H1 (cell line): ENCODE measurements around the gene PLCH2. TPM values are rescaled to one million over a fixed set of nuclear protein-coding genes. Genes with fewer than 3 reads are reported as not detected.

Experiments
- CTCF ChIA-PET: fragments of 300-600 bp; sonication (Branson Sonifier 250); formaldehyde crosslinking; loops from one replicate; lab custom pipeline; 2021; ENCODE audit not compliant: partially characterized antibody; lab: Charles Lee
- POLR2A ChIA-PET: fragments of 300-600 bp; sonication (Branson Sonifier 250); formaldehyde crosslinking; loops from one replicate; lab custom pipeline; 2021; ENCODE audit warnings: inconsistent platforms; ENCODE audit not compliant: partially characterized antibody; lab: Charles Lee
- DNase-seq, 2 experiments: peaks; one replicate each; pipeline versions ENCODE4 v3.0.0 to v3.0.0-alpha.2; 2010 to 2022; ENCODE audit warnings: low spot score in 2 of 2, low read depth in 1 of 2, mixed read lengths in 1 of 2
- FAIRE-seq: peaks from 2 replicates; lab custom pipeline; 2011; peaks lifted over from hg19 to GRCh38; lab: Jason Lieb, UNC
- H2AFZ ChIP-seq: 2 replicates; pipeline ENCODE4 v1.8.1; 2012; ENCODE audit warnings: low read length, inconsistent platforms
- H2AK5ac ChIP-seq: 2 replicates; pipeline ENCODE4 v1.6.1; 2013; ENCODE audit warnings: low read depth, low read length
- H2BK120ac ChIP-seq: replicated peaks from 2 replicates; pipeline ENCODE3; 2013; ENCODE audit warnings: low read depth, low read length, inconsistent platforms
- H2BK12ac ChIP-seq: 2 replicates; pipeline ENCODE4 v1.6.1; 2013; ENCODE audit warnings: low read depth, low read length
- H2BK15ac ChIP-seq: 2 replicates; pipeline ENCODE4 v1.6.1; 2013; ENCODE audit warnings: low read length
- H2BK20ac ChIP-seq: 2 replicates; pipeline ENCODE4 v1.6.1; 2013; ENCODE audit warnings: low read length
- H2BK5ac ChIP-seq: 2 replicates; pipeline ENCODE4 v1.6.1; 2013; ENCODE audit warnings: low read depth, low read length
- H3K14ac ChIP-seq: 2 replicates; pipeline ENCODE4 v1.6.1; 2013; ENCODE audit warnings: inconsistent platforms; ENCODE audit not compliant: insufficient read length
- H3K18ac ChIP-seq: 2 replicates; pipeline ENCODE4 v1.6.1; 2013; ENCODE audit warnings: low read length; ENCODE audit errors: extremely low read depth
- H3K23ac ChIP-seq: 2 replicates; pipeline ENCODE4 v1.6.1; 2013; ENCODE audit warnings: inconsistent platforms; ENCODE audit not compliant: insufficient read length
- H3K23me2 ChIP-seq: 2 replicates; pipeline ENCODE4 v1.6.1; 2013; ENCODE audit warnings: low read depth, low read length
- H3K27ac ChIP-seq: 2 replicates; pipeline ENCODE4 v1.6.1; 2011; ENCODE audit warnings: low read depth, low read length, inconsistent platforms
- H3K27me3 ChIP-seq, 4 experiments: replicated peaks in 1 of 4; 1 replicate in 1 of 4; 2 replicates in 3 of 4; pipeline versions ENCODE4 v1.6.1 to v1.8.1; 2011 to 2013; ENCODE audit warnings: low read length in 3 of 4, mild to moderate bottlenecking in 3 of 4, inconsistent platforms in 2 of 4, mixed read lengths in 2 of 4, moderate library complexity in 1 of 4; ENCODE audit not compliant: control insufficient read depth in 3 of 4, insufficient read depth in 3 of 4; ENCODE audit errors: extremely low read depth in 1 of 4
- H3K36me3 ChIP-seq, 4 experiments: 2 replicates each; pipeline versions ENCODE4 v1.6.1 to v1.8.1; 2011 to 2013; ENCODE audit warnings: mild to moderate bottlenecking in 4 of 4, low read length in 3 of 4, moderate library complexity in 2 of 4, control low read depth in 1 of 4, inconsistent platforms in 1 of 4; ENCODE audit not compliant: insufficient read depth in 4 of 4, control insufficient read depth in 2 of 4
- H3K4ac ChIP-seq: replicated peaks from 2 replicates; pipeline ENCODE3; 2013; ENCODE audit warnings: low read length, low read depth, mixed read lengths, inconsistent platforms; ENCODE audit not compliant: insufficient read length
- H3K4me1 ChIP-seq, 4 experiments: replicated peaks in 1 of 4; 1 replicate in 1 of 4; 2 replicates in 3 of 4; pipeline versions ENCODE4 v1.6.1 to v1.8.1; 2011 to 2013; ENCODE audit warnings: low read length in 3 of 4, inconsistent platforms in 2 of 4, mixed read lengths in 1 of 4; ENCODE audit not compliant: insufficient read depth in 4 of 4, control insufficient read depth in 3 of 4
- H3K4me2 ChIP-seq, 2 experiments: 2 replicates each; pipeline versions ENCODE4 v1.6.1 to v1.8.1; 2011 to 2013; ENCODE audit warnings: low read depth in 2 of 2, low read length in 2 of 2, control low read depth in 1 of 2, inconsistent platforms in 1 of 2, mild to moderate bottlenecking in 1 of 2; ENCODE audit not compliant: insufficient read depth in 1 of 2
- H3K4me3 ChIP-seq, 4 experiments: fragments of 200-600, 300-600 bp in 1 of 4; sonication (generic), shearing (Covaris generic), sonication (Bioruptor Twin) in 1 of 4; 2 replicates each; pipeline versions ENCODE4 v1.5.1 to v1.8.1; 2011 to 2016; ENCODE audit warnings: low read length in 4 of 4, low read depth in 3 of 4, control low read depth in 2 of 4, inconsistent platforms in 2 of 4, mild to moderate bottlenecking in 2 of 4, mixed read lengths in 1 of 4, moderate library complexity in 1 of 4; ENCODE audit not compliant: insufficient read depth in 2 of 4; ENCODE audit errors: extremely low read depth in 1 of 4
- H3K56ac ChIP-seq: replicated peaks from 2 replicates; pipeline ENCODE3; 2013; ENCODE audit warnings: low read depth, mild to moderate bottlenecking, mixed read lengths, low read length, inconsistent platforms; ENCODE audit not compliant: insufficient read length
- H3K79me1 ChIP-seq: 2 replicates; pipeline ENCODE4 v1.6.1; 2013; ENCODE audit warnings: low read depth, low read length, control low read depth
- H3K79me2 ChIP-seq, 2 experiments: 2 replicates each; pipeline versions ENCODE4 v1.6.1 to v1.8.1; 2012 to 2013; ENCODE audit warnings: low read length in 2 of 2, mild to moderate bottlenecking in 2 of 2, inconsistent platforms in 1 of 2; ENCODE audit not compliant: insufficient read depth in 2 of 2, control insufficient read depth in 1 of 2
- H3K9ac ChIP-seq, 4 experiments: replicated peaks in 1 of 4; 1 replicate in 1 of 4; 2 replicates in 3 of 4; pipeline versions ENCODE4 v1.6.1 to v1.8.1; 2011 to 2013; ENCODE audit warnings: low read depth in 3 of 4, low read length in 3 of 4, control low read depth in 2 of 4, mild to moderate bottlenecking in 2 of 4, moderate library complexity in 2 of 4, inconsistent platforms in 1 of 4; ENCODE audit errors: extremely low read depth in 1 of 4
- H3K9me3 ChIP-seq, 2 experiments: 2 replicates each; pipeline versions ENCODE4 v1.6.1 to v1.8.1; 2012 to 2013; ENCODE audit warnings: mild to moderate bottlenecking in 2 of 2, moderate library complexity in 2 of 2, control low read depth in 1 of 2, inconsistent platforms in 1 of 2, low read depth in 1 of 2, low read length in 1 of 2, mixed read lengths in 1 of 2; ENCODE audit not compliant: insufficient read depth in 2 of 2
- H4K20me1 ChIP-seq, 2 experiments: replicated peaks in 1 of 2; 2 replicates each; pipeline versions ENCODE3 to v1.8.1; 2011 to 2013; ENCODE audit warnings: inconsistent platforms in 2 of 2, low read length in 2 of 2, mild to moderate bottlenecking in 1 of 2; ENCODE audit not compliant: insufficient read depth in 2 of 2, control insufficient read depth in 1 of 2
- H4K5ac ChIP-seq: 2 replicates; pipeline ENCODE4 v1.6.1; 2013; ENCODE audit warnings: low read length, low read depth, mixed read lengths, inconsistent platforms; ENCODE audit not compliant: insufficient read length
- H4K8ac ChIP-seq: 2 replicates; pipeline ENCODE4 v1.8.0; 2013; ENCODE audit warnings: mild to moderate bottlenecking, moderate library complexity, low read length, inconsistent platforms; ENCODE audit not compliant: insufficient read depth; ENCODE audit errors: extremely low read depth
- H4K91ac ChIP-seq: replicated peaks from 2 replicates; pipeline ENCODE3; 2013; ENCODE audit warnings: low read length, mixed read lengths, inconsistent platforms; ENCODE audit not compliant: insufficient read length
- GABPA ChIP-seq: IDR thresholded peaks from 2 replicates; pipeline ENCODE4 v1.6.1; 2011; ENCODE audit warnings: mild to moderate bottlenecking, low read length, moderate library complexity, borderline replicate concordance; ENCODE audit not compliant: insufficient read depth
- HDAC2 ChIP-seq, 2 experiments: fragments of 300-600 bp in 1 of 2; sonication (generic) in 1 of 2; IDR thresholded peaks; 2 replicates each; pipeline ENCODE4 v1.6.1; 2011 to 2012; ENCODE audit warnings: low read depth in 2 of 2, low read length in 2 of 2, mild to moderate bottlenecking in 2 of 2, moderate library complexity in 2 of 2, borderline replicate concordance in 1 of 2, inconsistent platforms in 1 of 2
- RBBP5 ChIP-seq: IDR thresholded peaks from 2 replicates; pipeline ENCODE4 v1.7.1; 2012; ENCODE audit warnings: low read depth, mild to moderate bottlenecking, inconsistent platforms, low read length, moderate library complexity, borderline replicate concordance
- SIN3A ChIP-seq, 2 experiments: IDR thresholded peaks in 1 of 2; conservative IDR thresholded peaks in 1 of 2; 2 replicates each; pipeline ENCODE4 v1.6.1; 2011 to 2012; ENCODE audit warnings: low read length in 2 of 2, improper control_type of control experiment in 1 of 2, low read depth in 1 of 2, mild to moderate bottlenecking in 1 of 2
- WGBS, 2 experiments: shearing (Covaris generic) in 1 of 2; methylation state at CpG; one replicate each; pipeline versions ENCODE4 v1.1.6 to v1.1.7; 2013 to 2015; ENCODE audit warnings: low lambda C conversion rate in 2 of 2, mixed read lengths in 2 of 2, inconsistent platforms in 1 of 2, low coverage in 1 of 2, missing lambda C conversion rate in 1 of 2; ENCODE audit not compliant: insufficient replicate concordance in 2 of 2, insufficient coverage in 1 of 2, insufficient read length in 1 of 2; ENCODE audit errors: extremely low coverage in 1 of 2, missing lambda C conversion rate in 1 of 2; 5-methylcytosine and 5-hydroxymethylcytosine counted together
- polyA plus RNA-seq, 7 experiments: library from polyadenylated mRNA; depleted of rRNA in 3 of 7; stranded (reverse) in 5 of 7; unstranded in 2 of 7; fragments of >200 nt in 5 of 7; fragments of 200-250 nt in 2 of 7; gene quantifications; 1 replicate in 5 of 7; 2 replicates in 1 of 7; 4 replicates in 1 of 7; pipeline versions ENCODE4 v1.2.1 to v1.2.3, GENCODE V29; 2011 to 2013; ENCODE audit warnings: missing spikeins in 2 of 7, mixed read lengths in 2 of 7
- total RNA-seq: library from RNA; stranded (reverse); fragmentation: NEBNext Ultra II Directional; extraction: Animal tissue kit (Norgen Biotek cat#: 25700); gene quantifications from 2 replicates; pipeline ENCODE4 v1.2.1, GENCODE V29; 2021

Gene PLCH2
- total and polyA plus RNA-seq, 2 of the 8 experiments (the other 6 are each of a cell fraction or from before 2014, with no cell fraction given), result 0.14 to 0.19 TPM

GRCh38 chr1:2468041-2468472 lies 8.0 kb upstream of the PLCH2 start:
- FAIRE-seq (no peak), DNase-seq (peak in 1 of 2 experiments; percentile 87)
- Histone ChIP-seq H2AFZ (no peak overlapping the region), H3K79me1 (no peaks in the 10 kb centered on the region), H3K9ac (no peak overlapping the region), H3K14ac (no peak overlapping the region), H3K23ac (no peak overlapping the region), H3K4me2 (no peak overlapping the region), H4K20me1 (peaks cover 4% of the 10 kb centered on the region in 2 experiments), H2AK5ac (no peak overlapping the region), H2BK20ac (no peak overlapping the region), H3K27ac (no peak overlapping the region), H2BK15ac (no peak overlapping the region), H3K4me3 (no peak overlapping the region), H3K79me2 (no peaks in the 10 kb centered on the region), H4K91ac (no peak overlapping the region), H3K56ac (no peak overlapping the region), H2BK5ac (no peak overlapping the region), H4K5ac (no peak overlapping the region), H3K4me1 (peaks cover 0 to 3% (median 0%) of the 10 kb centered on the region in 4 experiments; a peak in 2 of 7 replicates), H3K18ac (no peak overlapping the region), H4K8ac (no peak overlapping the region), H3K36me3 (no peaks in the 10 kb centered on the region), H3K4ac (no peak overlapping the region), H2BK120ac (no peak overlapping the region), H2BK12ac (no peak overlapping the region), H3K9me3 (no peaks in the 10 kb centered on the region), H3K27me3 (no peaks in the 10 kb centered on the region; a peak in 2 of 7 replicates), H3K23me2 (no peaks in the 10 kb centered on the region; the same call in 1 of the 2 replicates)
- ChIA-PET POLR2A (interaction anchor here (1.0 to 1.4 kb wide), 2 partner anchors 33 to 76 kb away, joined by 3 to 4 read pairs; partner anchors contain the start of genes MORN1 and RER1), CTCF (interaction anchor here (0.8 to 1.3 kb wide), 5 partner anchors 20 to 93 kb away, joined by 3 to 4 read pairs (median 3); no protein-coding TSS in a partner anchor)
- 72% methylated on average over 10 of the region's 14 CpGs; no CpG with 5 or more reads in 1 of the 2 experiments for WGBS, 2 experiments
- TF ChIP-seq SIN3A (conservative IDR thresholded peaks at IDR 0.05 in 1 of 2, IDR thresholded peaks at IDR 0.05 in 1 of 2; ENCODE audit: low read depth in 1 of 2, low read length in 2 of 2) (peak; percentile 69 to 87; a peak in 2 of 4 replicates), GABPA (peak; percentile 76; the same call in 1 of the 2 replicates), RBBP5 (no peak), HDAC2 (IDR thresholded peaks at IDR 0.05; ENCODE audit: borderline replicate concordance in 1 of 2, low read depth in 2 of 2, low read length in 2 of 2) (0 out of 4 replicates have a peak, but pooled peaks of 1 of the 2 experiments have one; percentile 7)
